Measurements from ENCODE around the gene CNKSR3.

The CNKSR3 gene

DNA sequence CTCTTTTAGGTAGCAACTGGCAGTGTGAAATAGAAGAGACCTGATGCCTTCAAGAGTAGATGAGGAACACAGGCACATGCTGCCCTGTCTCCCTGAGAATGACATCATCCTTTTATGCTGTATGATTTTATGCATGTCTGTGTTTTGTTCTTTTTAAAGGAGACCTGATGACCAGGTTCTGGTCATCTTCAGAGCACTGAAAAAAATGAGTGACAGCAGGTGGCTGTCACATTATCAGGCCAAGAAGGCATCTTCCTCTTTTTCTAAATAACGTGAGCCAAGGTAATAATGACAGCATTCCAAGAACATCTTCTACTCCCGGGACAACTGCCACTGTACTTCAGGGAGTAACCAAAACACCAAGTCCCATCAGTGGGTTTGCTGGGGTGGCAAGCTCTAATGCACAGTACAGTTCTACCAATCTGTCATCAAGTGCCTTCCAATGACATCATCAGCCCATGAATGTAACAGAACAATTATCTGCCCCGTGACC, 28.9 kb downstream of the CNKSR3 start:
- H3K4me3 ChIP-seq (replicated peaks; ENCODE audit: insufficient read depth, low read length): no peak overlapping the region
- H3K27me3 ChIP-seq (ENCODE audit: insufficient read depth, poor library complexity, severe bottlenecking): no peaks in the 10 kb centered on the region
- no peak for DNase-seq (ENCODE audit: low read depth in 1 of 2, low spot score in 1 of 2)
- no peak overlapping the region for H3K27ac ChIP-seq (replicated peaks)
- TF ChIP-seq SPI1 (IDR thresholded peaks at IDR 0.05; ENCODE audit: borderline replicate concordance, low read depth) (no peak), POLR2AphosphoS5 (IDR thresholded peaks at IDR 0.05; ENCODE audit: low read depth) (no peak), GABPA (IDR thresholded peaks at IDR 0.05; ENCODE audit: low read depth) (no peak), CTCF (IDR thresholded peaks at IDR 0.05; ENCODE audit: insufficient read depth, low read length) (no peak)
- TF ChIP-seq, protein P1, sequence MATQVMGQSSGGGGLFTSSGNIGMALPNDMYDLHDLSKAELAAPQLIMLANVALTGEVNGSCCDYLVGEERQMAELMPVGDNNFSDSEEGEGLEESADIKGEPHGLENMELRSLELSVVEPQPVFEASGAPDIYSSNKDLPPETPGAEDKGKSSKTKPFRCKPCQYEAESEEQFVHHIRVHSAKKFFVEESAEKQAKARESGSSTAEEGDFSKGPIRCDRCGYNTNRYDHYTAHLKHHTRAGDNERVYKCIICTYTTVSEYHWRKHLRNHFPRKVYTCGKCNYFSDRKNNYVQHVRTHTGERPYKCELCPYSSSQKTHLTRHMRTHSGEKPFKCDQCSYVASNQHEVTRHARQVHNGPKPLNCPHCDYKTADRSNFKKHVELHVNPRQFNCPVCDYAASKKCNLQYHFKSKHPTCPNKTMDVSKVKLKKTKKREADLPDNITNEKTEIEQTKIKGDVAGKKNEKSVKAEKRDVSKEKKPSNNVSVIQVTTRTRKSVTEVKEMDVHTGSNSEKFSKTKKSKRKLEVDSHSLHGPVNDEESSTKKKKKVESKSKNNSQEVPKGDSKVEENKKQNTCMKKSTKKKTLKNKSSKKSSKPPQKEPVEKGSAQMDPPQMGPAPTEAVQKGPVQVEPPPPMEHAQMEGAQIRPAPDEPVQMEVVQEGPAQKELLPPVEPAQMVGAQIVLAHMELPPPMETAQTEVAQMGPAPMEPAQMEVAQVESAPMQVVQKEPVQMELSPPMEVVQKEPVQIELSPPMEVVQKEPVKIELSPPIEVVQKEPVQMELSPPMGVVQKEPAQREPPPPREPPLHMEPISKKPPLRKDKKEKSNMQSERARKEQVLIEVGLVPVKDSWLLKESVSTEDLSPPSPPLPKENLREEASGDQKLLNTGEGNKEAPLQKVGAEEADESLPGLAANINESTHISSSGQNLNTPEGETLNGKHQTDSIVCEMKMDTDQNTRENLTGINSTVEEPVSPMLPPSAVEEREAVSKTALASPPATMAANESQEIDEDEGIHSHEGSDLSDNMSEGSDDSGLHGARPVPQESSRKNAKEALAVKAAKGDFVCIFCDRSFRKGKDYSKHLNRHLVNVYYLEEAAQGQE (IDR thresholded peaks at IDR 0.05; ENCODE audit: insufficient replicate concordance, low read depth): no peak

DNA sequence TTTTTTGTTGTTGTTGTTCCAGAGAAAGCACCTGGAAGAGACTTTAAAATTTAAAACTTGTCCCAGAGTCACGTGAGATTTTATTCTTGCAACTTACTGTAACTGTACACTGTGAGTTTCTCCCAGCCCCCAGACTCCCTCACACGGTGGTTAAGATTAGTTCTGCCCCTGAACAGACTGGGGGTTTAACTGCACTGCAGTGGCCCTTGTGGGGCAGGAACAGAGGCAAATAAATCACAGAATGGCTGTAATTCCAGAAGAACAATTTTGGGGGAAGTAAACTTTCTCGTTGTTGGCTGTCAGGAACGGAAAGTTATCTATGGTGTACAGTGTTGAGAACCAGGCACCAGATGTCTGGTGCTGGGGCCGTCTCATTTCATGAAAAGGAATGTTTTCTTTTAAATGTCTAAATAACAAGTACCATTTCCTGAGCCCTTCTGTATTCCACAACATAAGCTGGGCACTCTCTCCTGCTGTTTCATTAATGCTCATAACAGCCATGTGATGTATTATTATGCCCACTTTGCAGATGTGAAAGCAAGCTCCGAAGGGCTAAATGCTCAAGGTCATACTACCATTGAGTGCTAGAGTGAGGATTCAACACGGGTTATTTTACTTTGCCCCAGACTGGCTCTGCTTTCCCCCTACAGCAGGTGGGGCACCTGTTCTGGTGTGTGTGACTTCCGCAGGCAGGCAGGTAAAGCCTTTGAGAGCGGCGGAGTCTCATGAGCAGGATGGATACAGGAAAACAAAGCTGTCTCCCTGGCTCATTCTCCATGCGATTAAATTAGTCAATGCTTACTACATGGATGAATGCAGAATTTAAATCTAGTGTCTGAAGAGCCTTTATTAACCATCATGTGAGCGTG, 30.5 kb downstream of the CNKSR3 start:
- Histone ChIP-seq H3K27ac (replicated peaks) (no peak overlapping the region), H3K4me3 (replicated peaks; ENCODE audit: insufficient read depth, low read length) (no peak overlapping the region), H3K27me3 (ENCODE audit: insufficient read depth, poor library complexity, severe bottlenecking) (no peaks in the 10 kb centered on the region)
- TF ChIP-seq, protein P1 (IDR thresholded peaks at IDR 0.05; ENCODE audit: insufficient replicate concordance, low read depth): no peak
- TF ChIP-seq POLR2AphosphoS5 (IDR thresholded peaks at IDR 0.05; ENCODE audit: low read depth) (no peak), SPI1 (IDR thresholded peaks at IDR 0.05; ENCODE audit: borderline replicate concordance, low read depth) (no peak), CTCF (IDR thresholded peaks at IDR 0.05; ENCODE audit: insufficient read depth, low read length) (no peak), GABPA (IDR thresholded peaks at IDR 0.05; ENCODE audit: low read depth) (no peak)
- no peak for DNase-seq (ENCODE audit: low read depth in 1 of 2, low spot score in 1 of 2)

- H3K27me3 ChIP-seq (ENCODE audit: insufficient read depth, poor library complexity, severe bottlenecking): no peaks in the 10 kb centered on the region
- no peak overlapping the region for H3K27ac ChIP-seq (replicated peaks)
- no peak for DNase-seq (ENCODE audit: low read depth in 1 of 2, low spot score in 1 of 2)
- TF ChIP-seq GABPA (IDR thresholded peaks at IDR 0.05; ENCODE audit: low read depth): no peak
- TF ChIP-seq, protein P1 (IDR thresholded peaks at IDR 0.05; ENCODE audit: insufficient replicate concordance, low read depth): no peak
- TF ChIP-seq SPI1 (IDR thresholded peaks at IDR 0.05; ENCODE audit: borderline replicate concordance, low read depth): no peak
- TF ChIP-seq POLR2AphosphoS5 (IDR thresholded peaks at IDR 0.05; ENCODE audit: low read depth): no peak
- no peak for TF ChIP-seq CTCF (IDR thresholded peaks at IDR 0.05; ENCODE audit: insufficient read depth, low read length)
- H3K4me3 ChIP-seq (replicated peaks; ENCODE audit: insufficient read depth, low read length): no peak overlapping the region
Observed at GRCh38 chr6:154479351-154479769, 31.1 kb downstream of the CNKSR3 start.

All from HL-60 (cell line).